ENCODE data around the gene OTOP2. TPM values are rescaled to one million over a fixed set of nuclear protein-coding genes. Genes with fewer than 3 reads are reported as not detected.

The OTOP2 gene
- total and polyA plus RNA-seq, 10 of the 15 experiments (the other 5 are each of a cell fraction or from before 2014, with no cell fraction given), result not detected

- TF ChIP-seq USF2 (IDR thresholded peaks at IDR 0.05; ENCODE audit: borderline replicate concordance, low read depth, low read length), result no peak
- TF ChIP-seq DPF2 (IDR thresholded peaks at IDR 0.05), result no peak
- TF ChIP-seq CBX5 (IDR thresholded peaks at IDR 0.05; ENCODE audit: low read depth), result no peak
- no peak for TF ChIP-seq RBBP5 (conservative IDR thresholded peaks at IDR 0.05)
- no peak for TF ChIP-seq CUX1 (IDR thresholded peaks at IDR 0.05; ENCODE audit: insufficient replicate concordance, low read depth, low read length)
Observed at GRCh38 chr17:74935048-74935447, 11.0 kb downstream of the OTOP2 start (continued).

Measured in GM12878 (cell line).